ENCODE data around the gene TSC22D4.

TSC22D4 gene

GRCh38 chr7:100520138-100520537, 41.1 kb upstream of the TSC22D4 start:
- no peak overlapping the region for H3K4me3 ChIP-seq (ENCODE audit: low read length)
- H2BK120ac ChIP-seq (ENCODE audit: low read depth, low read length): no peak overlapping the region
- H3K4ac ChIP-seq (ENCODE audit: low read depth, low read length): no peak overlapping the region
- no peak overlapping the region for H3K4me2 ChIP-seq (ENCODE audit: low read length)
- H4K5ac ChIP-seq (ENCODE audit: low read length): no peak overlapping the region
- WGBS (ENCODE audit: extremely low coverage, insufficient coverage, low lambda C conversion rate): no CpG with 5 or more reads among the region's 1 CpG
- no peaks in the 10 kb centered on the region for H3K79me1 ChIP-seq (ENCODE audit: low read length)
- peaks cover under 1% of the 10 kb centered on the region for H3K4me1 ChIP-seq (ENCODE audit: control insufficient read depth, low read depth, low read length)
- no peak overlapping the region for H3K23ac ChIP-seq (ENCODE audit: low read length)
- peak overlapping the region; percentile 25 for H3K56ac ChIP-seq (ENCODE audit: low read length)
- no peak overlapping the region for H2BK5ac ChIP-seq (ENCODE audit: low read length)
- no peak overlapping the region for H2BK15ac ChIP-seq (replicated peaks; ENCODE audit: low read depth)
- no peak overlapping the region for H4K8ac ChIP-seq (ENCODE audit: low read depth, low read length)
- H3K27ac ChIP-seq (ENCODE audit: low read depth, low read length): no peak overlapping the region
- H3K18ac ChIP-seq (ENCODE audit: low read length): no peak overlapping the region
- H3K79me2 ChIP-seq (ENCODE audit: control insufficient read depth, insufficient read depth, low read length): no peaks in the 10 kb centered on the region
- no peaks in the 10 kb centered on the region for H3K27me3 ChIP-seq (ENCODE audit: insufficient read depth, low read length, poor library complexity)
- DNase-seq: no peak
- no peaks in the 10 kb centered on the region for H3K36me3 ChIP-seq (ENCODE audit: control insufficient read depth, insufficient read depth, low read length)
- no peak overlapping the region for H3K9ac ChIP-seq (ENCODE audit: low read length)
- H2AK5ac ChIP-seq (ENCODE audit: low read length): no peak overlapping the region

GRCh38 chr7:100519580-100519979, 40.6 kb upstream of the TSC22D4 start:
- Histone ChIP-seq H3K4me3 (ENCODE audit: low read length) (no peak overlapping the region), H3K4me2 (ENCODE audit: low read length) (no peak overlapping the region), H2BK5ac (ENCODE audit: low read length) (no peak overlapping the region), H3K27me3 (ENCODE audit: insufficient read depth, low read length, poor library complexity) (no peaks in the 10 kb centered on the region), H3K56ac (ENCODE audit: low read length) (no peak overlapping the region), H3K79me2 (ENCODE audit: control insufficient read depth, insufficient read depth, low read length) (no peaks in the 10 kb centered on the region), H3K4ac (ENCODE audit: low read depth, low read length) (no peak overlapping the region), H3K9ac (ENCODE audit: low read length) (no peak overlapping the region), H4K8ac (ENCODE audit: low read depth, low read length) (no peak overlapping the region), H3K27ac (ENCODE audit: low read depth, low read length) (no peak overlapping the region), H4K5ac (ENCODE audit: low read length) (no peak overlapping the region), H2BK15ac (replicated peaks; ENCODE audit: low read depth) (no peak overlapping the region), H3K18ac (ENCODE audit: low read length) (no peak overlapping the region), H3K4me1 (ENCODE audit: control insufficient read depth, low read depth, low read length) (peaks cover 2% of the 10 kb centered on the region), H3K23ac (ENCODE audit: low read length) (no peak overlapping the region), H3K79me1 (ENCODE audit: low read length) (no peaks in the 10 kb centered on the region), H2BK120ac (ENCODE audit: low read depth, low read length) (no peak overlapping the region), H2AK5ac (ENCODE audit: low read length) (no peak overlapping the region), H3K36me3 (ENCODE audit: control insufficient read depth, insufficient read depth, low read length) (no peaks in the 10 kb centered on the region)
- no peak for DNase-seq
- no CpG with 5 or more reads among the region's 6 CpGs for WGBS (ENCODE audit: extremely low coverage, insufficient coverage, low lambda C conversion rate)

- no peak overlapping the region for H3K23ac ChIP-seq (ENCODE audit: low read length)
- no peaks in the 10 kb centered on the region for H3K79me2 ChIP-seq (ENCODE audit: control insufficient read depth, insufficient read depth, low read length)
- H3K4ac ChIP-seq (ENCODE audit: low read depth, low read length): no peak overlapping the region
- no peak overlapping the region for H2AK5ac ChIP-seq (ENCODE audit: low read length)
- no peak overlapping the region for H3K27ac ChIP-seq (ENCODE audit: low read depth, low read length)
- no peaks in the 10 kb centered on the region for H3K36me3 ChIP-seq (ENCODE audit: control insufficient read depth, insufficient read depth, low read length)
- H3K4me3 ChIP-seq (ENCODE audit: low read length): no peak overlapping the region
- no peak overlapping the region for H4K8ac ChIP-seq (ENCODE audit: low read depth, low read length)
- H3K27me3 ChIP-seq (ENCODE audit: insufficient read depth, low read length, poor library complexity): no peaks in the 10 kb centered on the region
- whole genome bisulfite sequencing (ENCODE audit: extremely low coverage, insufficient coverage, low lambda C conversion rate): no CpG with 5 or more reads among the region's 2 CpGs
- no peak for DNase-seq
- H2BK5ac ChIP-seq (ENCODE audit: low read length): no peak overlapping the region
- H4K5ac ChIP-seq (ENCODE audit: low read length): no peak overlapping the region
- no peak overlapping the region for H3K18ac ChIP-seq (ENCODE audit: low read length)
- no peak overlapping the region for H2BK120ac ChIP-seq (ENCODE audit: low read depth, low read length)
- H3K79me1 ChIP-seq (ENCODE audit: low read length): no peaks in the 10 kb centered on the region
- peaks cover 2% of the 10 kb centered on the region for H3K4me1 ChIP-seq (ENCODE audit: control insufficient read depth, low read depth, low read length)
- H3K4me2 ChIP-seq (ENCODE audit: low read length): no peak overlapping the region
- H2BK15ac ChIP-seq (replicated peaks; ENCODE audit: low read depth): no peak overlapping the region
- H3K56ac ChIP-seq (ENCODE audit: low read length): no peak overlapping the region
- no peak overlapping the region for H3K9ac ChIP-seq (ENCODE audit: low read length)
Observed at GRCh38 chr7:100517305-100517704, 38.3 kb upstream of the TSC22D4 start.

DNA sequence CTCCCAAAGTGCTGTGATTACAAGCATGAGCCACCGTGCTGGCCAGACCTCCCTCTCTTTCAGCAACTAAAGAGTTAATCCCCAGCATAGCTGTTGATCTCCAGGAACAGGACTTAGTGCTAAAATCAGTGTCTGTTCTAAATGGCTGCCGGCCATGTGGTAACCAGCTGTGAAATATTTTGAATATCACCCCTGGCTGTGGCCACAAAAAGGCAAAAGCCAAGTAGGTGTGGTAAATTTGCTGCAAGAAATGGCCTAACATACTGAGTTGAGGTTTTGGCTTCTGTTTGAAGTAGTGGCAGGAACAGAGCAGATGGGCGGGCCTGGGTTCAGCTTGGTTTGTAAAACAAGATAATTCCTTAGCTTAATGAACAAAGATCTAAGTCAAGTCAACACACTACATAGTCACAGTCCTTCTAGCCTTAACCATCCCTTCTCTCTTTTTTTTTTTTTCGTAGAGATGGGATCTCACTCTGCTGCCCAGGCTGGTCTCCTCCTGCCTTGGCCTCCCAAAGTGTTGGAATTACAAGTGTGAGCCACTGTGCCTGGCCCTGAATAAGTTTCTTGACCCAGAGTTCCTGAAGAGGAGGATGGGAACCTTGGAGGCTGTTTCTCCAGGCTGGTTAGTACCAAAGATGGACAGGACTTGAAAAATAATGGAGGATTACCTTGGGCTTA, 37.3 kb upstream of the TSC22D4 start:
- Histone ChIP-seq H3K4me3 (ENCODE audit: low read length) (no peak overlapping the region), H2AK5ac (ENCODE audit: low read length) (no peak overlapping the region), H3K18ac (ENCODE audit: low read length) (no peak overlapping the region), H4K5ac (ENCODE audit: low read length) (no peak overlapping the region), H3K4ac (ENCODE audit: low read depth, low read length) (no peak overlapping the region), H4K8ac (ENCODE audit: low read depth, low read length) (no peak overlapping the region), H3K79me2 (ENCODE audit: control insufficient read depth, insufficient read depth, low read length) (no peaks in the 10 kb centered on the region), H3K27ac (ENCODE audit: low read depth, low read length) (peak overlapping the region; percentile 24), H2BK120ac (ENCODE audit: low read depth, low read length) (no peak overlapping the region), H2BK5ac (ENCODE audit: low read length) (no peak overlapping the region), H3K23ac (ENCODE audit: low read length) (no peak overlapping the region), H3K56ac (ENCODE audit: low read length) (peak overlapping the region; percentile 25), H3K4me1 (ENCODE audit: control insufficient read depth, low read depth, low read length) (peaks cover 2% of the 10 kb centered on the region), H3K27me3 (ENCODE audit: insufficient read depth, low read length, poor library complexity) (no peaks in the 10 kb centered on the region), H2BK15ac (replicated peaks; ENCODE audit: low read depth) (no peak overlapping the region), H3K4me2 (ENCODE audit: low read length) (no peak overlapping the region), H3K79me1 (ENCODE audit: low read length) (no peaks in the 10 kb centered on the region), H3K9ac (ENCODE audit: low read length) (no peak overlapping the region), H3K36me3 (ENCODE audit: control insufficient read depth, insufficient read depth, low read length) (no peaks in the 10 kb centered on the region)
- no CpG with 5 or more reads among the region's 4 CpGs for WGBS (ENCODE audit: extremely low coverage, insufficient coverage, low lambda C conversion rate)
- peak; percentile 88 for DNase-seq

GRCh38 chr7:100515072-100515532, 36.1 kb upstream of the TSC22D4 start:
- no peak for DNase-seq
- Histone ChIP-seq H2BK120ac (ENCODE audit: low read depth, low read length) (no peak overlapping the region), H3K4me1 (ENCODE audit: control insufficient read depth, low read depth, low read length) (peaks cover 2% of the 10 kb centered on the region), H2BK5ac (ENCODE audit: low read length) (no peak overlapping the region), H4K8ac (ENCODE audit: low read depth, low read length) (no peak overlapping the region), H3K56ac (ENCODE audit: low read length) (peak overlapping the region; percentile 17), H3K79me1 (ENCODE audit: low read length) (no peaks in the 10 kb centered on the region), H3K9ac (ENCODE audit: low read length) (no peak overlapping the region), H3K4me3 (ENCODE audit: low read length) (no peak overlapping the region), H4K5ac (ENCODE audit: low read length) (no peak overlapping the region), H3K79me2 (ENCODE audit: control insufficient read depth, insufficient read depth, low read length) (no peaks in the 10 kb centered on the region), H2BK15ac (replicated peaks; ENCODE audit: low read depth) (peak overlapping the region; percentile 75), H2AK5ac (ENCODE audit: low read length) (no peak overlapping the region), H3K4me2 (ENCODE audit: low read length) (no peak overlapping the region), H3K18ac (ENCODE audit: low read length) (no peak overlapping the region), H3K23ac (ENCODE audit: low read length) (peak overlapping the region; percentile 66), H3K36me3 (ENCODE audit: control insufficient read depth, insufficient read depth, low read length) (no peaks in the 10 kb centered on the region), H3K27ac (ENCODE audit: low read depth, low read length) (no peak overlapping the region), H3K4ac (ENCODE audit: low read depth, low read length) (no peak overlapping the region), H3K27me3 (ENCODE audit: insufficient read depth, low read length, poor library complexity) (no peaks in the 10 kb centered on the region)
- WGBS (ENCODE audit: extremely low coverage, insufficient coverage, low lambda C conversion rate): no CpG with 5 or more reads among the region's 2 CpGs

Data from mesendoderm (in vitro differentiated cells).